ENCODE data around the gene HELQ.

HELQ gene

DNA sequence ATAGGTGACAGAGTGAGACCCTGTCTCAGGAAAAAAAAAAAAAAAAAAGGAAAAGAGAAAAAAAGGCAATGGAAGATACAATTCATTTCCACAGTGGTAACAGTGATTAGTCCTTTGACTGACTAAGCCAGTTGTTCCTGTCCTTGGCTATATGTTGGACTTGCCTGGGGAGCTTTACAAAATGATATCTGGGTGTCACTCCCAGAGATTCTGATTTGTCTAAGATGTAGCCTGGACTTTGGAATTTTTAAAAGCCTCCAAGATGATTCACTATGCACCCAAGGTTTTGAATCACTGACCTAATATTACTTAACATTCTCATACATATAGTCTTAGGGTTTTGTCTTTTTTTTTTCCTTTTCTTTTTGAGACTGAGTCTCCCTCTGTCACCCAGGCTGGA is 16.9 kb downstream of the HELQ start:
- DNase-seq, result no peak

DNA sequence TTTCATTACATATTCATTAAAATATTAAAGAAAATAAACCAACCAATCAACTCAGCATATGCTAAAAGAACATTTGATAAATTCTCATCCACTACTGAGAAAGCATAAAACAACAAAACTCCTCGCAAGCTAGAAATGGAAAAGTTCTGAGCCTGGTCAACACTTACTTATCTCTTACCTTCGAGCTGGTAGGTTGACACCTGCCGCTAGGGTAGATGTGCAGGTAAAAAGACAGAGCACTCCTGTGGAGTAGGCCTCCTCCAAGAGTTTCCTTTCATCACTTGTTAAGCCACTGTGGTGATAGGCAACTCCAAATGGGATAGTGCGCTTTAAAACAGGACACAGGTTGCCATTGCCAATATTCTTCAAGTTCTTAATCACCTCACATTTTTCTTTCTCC is 18.9 kb downstream of the HELQ start:
- no peak for DNase-seq

DNA sequence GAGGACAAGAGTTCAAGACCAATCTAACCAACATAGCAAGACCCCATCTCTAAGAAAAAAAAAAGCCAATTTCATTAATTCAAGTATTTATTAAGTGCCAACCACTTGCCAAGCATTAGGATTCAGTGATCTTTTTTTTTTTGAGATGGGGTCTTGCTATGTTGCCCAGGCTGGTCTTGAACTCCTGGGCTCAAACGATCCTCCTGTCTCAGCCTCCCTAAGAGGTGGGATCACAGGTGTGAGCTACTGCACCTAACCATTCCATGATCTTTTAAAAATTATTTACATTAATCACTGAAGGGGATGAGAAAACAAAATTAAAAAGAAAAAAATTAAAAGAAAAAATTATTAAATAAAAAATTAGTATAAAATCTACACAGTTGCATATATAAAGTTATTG is 24.4 kb downstream of the HELQ start:
- no peak for DNase-seq

DNA sequence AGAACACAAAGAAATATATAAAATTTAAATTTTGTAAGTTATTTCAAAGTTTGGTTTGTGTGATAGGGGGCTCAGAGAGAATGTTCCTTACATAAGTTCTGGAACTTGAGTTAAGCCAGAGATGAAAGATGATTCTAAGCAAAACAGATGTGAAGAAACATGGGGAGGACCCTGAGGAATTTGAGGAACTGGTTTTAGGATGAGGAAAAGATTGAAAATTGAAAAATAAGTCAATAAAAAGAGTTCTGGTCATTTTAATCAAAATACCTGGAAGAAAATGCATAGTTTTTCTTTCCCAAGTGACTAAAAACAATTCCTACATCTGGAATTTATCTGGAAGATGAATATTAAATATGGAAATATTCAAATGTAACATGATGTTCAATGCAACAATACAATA is 37.4 kb downstream of the HELQ start:
- DNase-seq, result no peak

DNA sequence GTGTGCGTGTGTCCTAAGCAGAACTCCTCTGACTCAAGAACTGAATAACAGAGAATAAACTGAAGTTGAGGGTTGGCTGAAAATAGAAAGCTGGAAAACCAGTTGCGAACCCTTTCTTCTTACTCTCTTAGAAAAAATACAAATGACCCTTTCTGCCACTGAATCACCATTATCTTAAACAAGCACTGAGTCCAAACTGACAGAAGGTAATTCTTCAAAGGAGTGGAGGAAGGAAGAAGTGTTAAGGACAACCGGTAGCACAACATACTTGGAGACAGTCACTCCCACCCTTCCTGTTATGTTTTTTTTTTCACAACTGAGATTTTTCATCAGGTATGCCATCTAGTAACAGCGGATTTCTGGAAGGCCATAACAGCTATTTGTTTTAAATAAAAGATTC is 38.1 kb downstream of the HELQ start:
- DNase-seq, result no peak

DNA sequence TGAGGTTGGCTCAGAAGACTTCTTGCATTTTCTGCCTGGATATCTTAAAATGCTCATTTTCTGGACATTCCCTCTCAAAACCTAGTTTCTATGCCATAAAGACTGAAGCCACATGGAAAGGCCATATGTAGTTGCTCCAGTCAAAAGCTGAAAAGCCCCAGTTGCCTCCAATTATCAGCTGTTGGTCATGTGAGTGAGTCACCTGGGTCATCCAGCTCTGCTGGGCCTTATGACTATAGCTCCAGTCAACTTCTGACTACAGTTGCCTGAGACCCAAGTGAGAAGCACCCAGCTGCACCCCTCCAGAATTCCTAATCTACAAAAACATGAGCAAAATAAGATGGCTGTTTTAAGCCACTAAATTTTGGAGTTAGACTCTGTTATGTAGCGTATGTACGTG is 41.9 kb downstream of the HELQ start:
- no peak for DNase-seq

DNA sequence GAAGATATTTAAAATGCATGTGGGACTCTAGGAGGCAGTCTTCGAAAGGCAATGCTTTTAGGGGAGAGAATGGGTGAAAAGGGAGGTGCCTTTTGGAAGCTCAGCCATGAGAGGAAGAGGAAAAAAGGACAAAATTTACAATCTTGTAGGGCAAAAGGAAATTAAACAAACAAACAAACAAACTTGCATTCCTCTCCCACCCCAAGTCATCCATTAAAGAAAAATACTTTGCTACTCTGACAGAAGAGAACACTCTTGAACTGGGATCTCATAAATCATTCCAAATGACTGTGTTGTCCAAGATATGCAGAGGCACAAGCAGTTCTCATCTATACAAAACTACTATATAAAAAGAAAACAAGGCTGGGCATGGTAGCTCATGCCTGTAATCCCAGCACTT is 46.7 kb downstream of the HELQ start:
- DNase-seq, result no peak

DNA sequence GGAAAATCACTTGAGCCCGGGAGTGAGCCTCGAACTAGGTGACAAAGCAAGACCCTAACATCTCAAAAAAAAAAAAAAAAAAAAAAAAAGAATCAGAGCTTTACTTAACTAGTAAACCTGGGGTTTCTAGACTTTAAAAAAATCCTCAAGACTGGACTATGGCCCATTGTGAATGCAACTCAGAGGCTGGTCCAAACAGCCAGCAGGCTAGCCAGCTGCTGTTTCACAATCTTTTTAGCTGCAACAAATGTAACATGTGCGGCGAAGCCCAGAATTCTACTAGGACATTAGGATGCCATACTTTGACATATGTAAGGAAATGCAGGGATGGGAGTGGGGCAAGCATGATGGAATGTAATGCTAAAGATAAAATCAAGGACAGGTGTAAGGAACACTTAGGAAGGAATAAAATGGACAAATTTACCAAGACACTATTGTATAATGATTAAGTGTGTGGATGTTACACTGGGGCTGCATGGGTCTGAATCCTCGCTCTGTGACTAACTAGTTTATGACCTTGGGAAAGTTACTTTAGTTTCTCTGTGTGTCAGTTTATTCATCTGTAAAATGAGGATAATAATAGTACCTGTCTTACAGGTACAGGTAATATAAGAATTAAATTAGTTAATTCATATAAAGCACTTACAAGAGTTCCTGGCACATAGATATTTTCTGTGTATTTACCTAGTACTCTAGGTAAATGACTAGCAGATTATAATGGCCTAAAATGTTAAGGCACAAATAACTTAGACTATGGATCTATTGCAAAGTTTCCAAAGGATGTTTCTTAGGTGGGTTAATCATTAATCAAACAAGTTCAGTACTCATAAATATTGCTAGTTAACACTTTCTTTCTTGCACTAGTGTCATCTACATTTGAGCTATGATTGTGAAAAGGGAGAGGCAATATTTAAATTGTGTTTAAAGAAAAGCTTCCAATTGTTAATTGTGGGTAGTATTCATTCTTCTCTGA is 49.5 kb downstream of the HELQ start:
- no peak for DNase-seq

DNA sequence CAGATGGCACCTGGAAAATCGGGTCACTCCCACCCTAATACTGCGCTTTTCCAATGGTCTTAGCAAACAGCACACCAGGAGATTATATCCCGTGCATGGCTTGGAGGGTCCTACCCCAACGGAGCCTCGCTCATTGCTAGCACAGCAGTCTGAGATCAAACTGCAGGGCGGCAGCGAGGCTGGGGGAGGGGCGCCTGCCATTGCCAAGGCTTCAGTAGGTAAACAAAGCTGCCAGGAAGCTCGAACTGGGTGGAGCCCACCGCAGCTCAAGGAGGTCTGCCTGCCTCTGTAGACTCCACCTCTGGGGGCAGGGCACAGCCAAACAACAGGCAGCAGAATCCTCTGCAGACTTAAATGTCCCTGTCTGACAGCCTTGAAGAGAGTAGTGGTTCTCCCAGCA is 57.5 kb downstream of the HELQ start:
- DNase-seq, result peak; percentile 28

DNA sequence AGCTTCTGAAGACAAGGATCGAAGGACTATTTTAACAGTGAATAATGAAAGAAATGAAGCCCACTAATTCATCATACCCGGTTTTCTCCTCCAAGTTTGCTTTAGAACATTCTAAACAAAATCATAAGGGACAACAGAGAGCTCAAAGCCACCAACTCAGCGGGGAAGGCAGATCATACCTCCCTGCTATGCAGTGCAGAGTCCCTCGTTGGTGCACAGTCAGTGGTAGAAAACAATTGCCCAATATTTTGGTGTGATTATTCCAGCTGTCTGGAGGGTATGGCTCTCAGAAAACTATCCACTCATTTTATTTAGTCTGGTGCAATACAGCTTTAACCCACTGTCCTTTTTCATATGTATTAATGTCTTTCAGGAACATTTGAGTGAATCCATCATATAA is 61.7 kb downstream of the HELQ start:
- DNase-seq, result no peak

DNA sequence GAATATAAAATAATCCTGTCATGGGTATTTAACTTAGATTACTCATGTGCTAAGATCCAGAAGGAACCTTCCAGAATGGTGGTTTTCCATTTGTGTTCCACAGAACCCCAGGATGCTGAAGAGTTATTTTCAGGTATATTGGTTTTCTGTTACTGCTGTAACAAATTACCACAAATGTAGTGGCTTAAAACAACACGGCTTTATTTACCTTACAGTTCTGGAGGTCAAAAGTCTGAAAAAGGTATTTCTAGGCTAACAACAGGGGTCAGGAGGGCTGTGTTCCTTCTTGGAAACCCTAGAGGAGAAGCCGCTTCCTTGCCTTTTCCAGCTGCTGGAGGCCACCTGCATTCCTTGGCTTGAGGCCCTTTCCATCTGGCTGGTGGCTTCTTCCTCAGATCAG is 63.1 kb downstream of the HELQ start:
- DNase-seq, result no peak

DNA sequence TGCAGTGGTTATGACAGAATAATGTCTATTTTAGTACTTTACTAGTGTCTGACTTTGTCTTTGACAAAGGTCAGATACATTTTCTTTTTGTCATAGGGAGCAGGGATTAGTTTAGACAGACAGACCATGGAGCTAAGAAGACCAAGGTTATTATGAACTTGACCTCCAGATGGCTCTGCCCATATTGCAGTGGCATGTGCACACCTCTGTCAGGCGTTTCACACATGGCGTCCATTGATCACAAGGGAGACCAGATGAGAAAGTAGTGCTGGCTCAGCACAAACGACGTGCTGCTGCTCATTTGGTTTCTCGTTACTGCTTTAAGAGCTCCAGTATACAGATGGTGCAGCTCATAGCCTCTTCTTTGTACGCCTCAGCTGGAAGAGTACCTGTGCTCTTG is 64.7 kb downstream of the HELQ start:
- no peak for DNase-seq

DNA sequence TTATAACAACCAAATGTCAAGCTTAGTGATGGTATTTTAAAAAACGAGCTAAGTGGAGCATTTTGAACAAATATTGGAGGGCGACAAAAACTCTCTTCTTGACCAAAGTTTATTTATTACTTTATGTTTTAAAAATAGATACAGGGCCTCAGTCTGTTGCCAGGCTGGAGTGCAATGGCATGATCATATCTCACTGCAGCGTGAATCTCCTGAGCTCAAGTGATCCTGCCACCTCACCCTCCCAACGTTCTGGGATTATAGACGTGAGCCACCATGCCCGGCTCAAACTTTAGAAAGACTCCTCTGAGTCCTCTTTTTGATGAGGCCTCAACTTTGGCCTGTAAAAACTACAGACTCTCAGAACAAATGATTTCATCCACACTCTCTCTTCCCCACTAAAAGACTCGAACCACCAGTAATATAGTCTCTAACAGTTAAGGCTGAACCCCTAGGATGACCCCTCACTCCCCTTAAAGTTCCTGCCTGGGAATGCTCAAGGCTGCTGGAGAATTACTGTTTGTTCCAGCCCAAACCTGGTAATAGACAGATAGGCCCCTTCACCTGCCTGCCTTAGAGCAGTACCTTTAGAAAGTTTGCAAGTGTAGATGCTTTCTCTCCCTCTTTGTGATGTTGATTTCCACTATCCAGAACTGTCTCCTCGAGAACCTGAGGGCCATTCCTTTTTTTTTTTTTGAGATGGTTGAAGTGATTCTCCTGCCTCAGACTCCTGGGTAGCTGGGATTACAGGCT is 65.7 kb downstream of the HELQ start:
- DNase-seq, result no peak

DNA sequence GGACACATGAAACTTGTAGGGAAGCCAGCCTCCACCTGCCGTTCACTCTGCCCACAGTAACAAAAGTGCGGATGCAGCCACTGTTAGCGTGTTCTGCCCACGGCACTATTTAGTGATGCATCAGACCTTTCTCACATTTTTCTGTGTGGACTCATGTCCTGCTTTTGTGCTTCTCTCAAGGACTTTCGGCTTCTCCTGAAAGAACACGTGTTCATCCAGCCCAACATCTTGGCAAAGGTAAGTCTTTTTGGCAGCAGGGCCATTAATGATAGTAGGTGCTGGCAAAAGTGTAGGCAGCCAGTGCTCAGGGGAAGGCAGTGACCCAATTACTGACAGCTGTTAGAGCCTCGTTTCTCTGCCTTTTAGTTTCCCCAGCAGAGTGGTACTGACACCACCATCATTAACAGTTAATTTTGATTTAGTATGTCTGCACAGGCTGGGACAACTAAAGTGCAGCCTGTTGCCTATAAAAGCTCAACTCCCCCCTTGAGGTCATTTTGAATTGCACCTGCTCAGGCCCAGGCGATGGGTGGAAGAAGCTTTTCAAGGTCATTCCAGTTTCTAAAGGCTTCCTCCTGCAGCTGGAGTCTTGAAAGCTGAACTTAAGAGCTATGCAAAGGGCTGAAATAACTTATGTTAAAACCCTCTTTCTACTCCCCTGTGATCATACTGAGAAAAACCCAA is 66.4 kb downstream of the HELQ start:
- DNase-seq, result no peak

DNA sequence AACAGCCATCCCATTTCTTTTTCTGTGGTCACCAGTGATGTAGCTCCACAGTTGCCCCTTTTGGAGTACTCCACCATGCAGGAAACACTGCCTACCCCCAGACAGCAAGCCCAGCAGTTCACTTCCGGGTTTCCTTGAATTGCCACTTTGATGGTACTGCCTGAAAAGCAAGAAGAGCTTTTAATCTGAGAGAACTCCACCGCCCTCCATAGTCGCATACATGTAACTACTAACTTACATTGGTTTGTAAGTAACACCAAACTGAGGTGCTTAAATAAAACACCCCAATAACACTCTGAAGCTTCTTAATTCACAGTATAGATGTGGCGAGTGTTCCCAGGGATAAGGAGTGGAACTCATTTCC is 67.3 kb downstream of the HELQ start:
- peak; percentile 53 for DNase-seq

DNA sequence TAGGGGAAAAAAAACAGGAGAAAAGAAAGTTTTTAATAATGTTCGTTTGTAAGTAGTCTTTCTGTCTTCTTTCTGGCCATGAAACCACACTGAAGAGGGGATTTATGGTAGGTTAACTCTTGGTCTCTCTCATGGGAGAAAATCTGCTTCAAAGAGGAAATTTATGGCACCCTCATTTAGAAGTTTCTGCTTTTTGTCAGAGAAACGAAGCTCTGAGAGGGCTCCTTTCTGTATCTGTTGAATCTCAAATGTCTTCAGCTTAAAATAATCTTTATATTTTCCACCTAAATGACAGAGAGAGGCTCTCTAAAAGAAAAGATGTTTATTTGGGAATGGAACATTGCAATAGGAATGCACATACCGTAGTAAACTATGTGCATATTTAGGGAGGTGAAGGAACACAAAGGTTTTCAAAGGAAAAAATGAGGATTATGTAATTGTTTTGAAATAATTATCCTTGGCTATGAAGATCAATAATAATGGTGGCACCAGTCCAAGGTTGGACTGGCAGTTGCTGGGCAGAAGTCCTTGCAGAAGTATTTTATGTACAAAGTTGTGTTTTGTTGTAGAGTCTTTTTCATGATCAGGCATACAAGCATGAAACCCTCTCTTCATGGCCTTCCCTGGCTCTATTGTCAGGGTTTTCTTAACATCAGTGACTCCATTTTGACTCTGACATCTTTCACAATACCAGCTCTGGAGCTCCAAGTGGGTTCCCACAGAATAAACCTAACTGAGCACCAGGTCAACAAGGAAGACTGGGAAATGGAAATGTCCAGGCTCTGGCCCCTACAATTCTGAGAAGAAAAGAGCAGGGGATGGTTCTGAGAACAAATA is 67.9 kb downstream of the HELQ start:
- DNase-seq, result no peak

DNA sequence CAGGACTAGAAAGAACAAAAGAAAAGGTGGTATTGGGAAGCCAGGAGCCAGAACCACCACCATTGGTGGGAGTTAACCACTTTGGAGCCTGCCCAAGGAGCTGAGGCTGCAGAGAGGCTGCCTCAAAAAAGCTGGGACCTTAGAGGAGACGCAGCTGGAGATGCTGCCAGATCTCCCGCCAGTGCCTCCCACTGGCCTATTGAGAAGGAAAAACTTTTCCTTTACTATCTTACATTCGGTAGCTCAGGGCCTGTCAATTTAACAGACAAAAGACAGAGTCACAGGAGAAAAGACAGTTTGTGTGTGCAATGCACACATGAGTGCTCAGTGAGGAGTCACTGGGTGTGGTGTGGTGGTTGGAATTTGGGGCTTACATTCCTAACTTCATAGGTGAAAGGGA is 68.6 kb downstream of the HELQ start:
- no peak for DNase-seq

DNA sequence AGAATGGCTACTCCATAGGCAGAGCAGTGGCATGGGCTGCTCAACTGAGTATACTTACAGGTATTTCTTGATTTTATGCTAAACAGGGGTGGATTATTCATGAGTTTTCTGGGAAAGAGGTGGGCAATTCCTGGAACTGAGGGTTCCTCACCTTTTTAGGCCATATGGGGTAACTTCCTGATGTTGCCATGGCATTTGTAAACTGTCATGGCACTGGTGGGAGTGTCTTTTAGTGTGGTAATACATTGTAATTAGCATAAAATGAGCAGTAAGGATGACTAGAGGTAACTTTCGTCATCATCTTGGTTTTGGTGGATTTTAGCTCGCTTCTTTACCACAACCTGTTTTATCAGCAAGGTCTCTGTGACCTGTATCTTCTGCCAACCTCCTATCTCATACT is 72.8 kb downstream of the HELQ start:
- peak; percentile 6 for DNase-seq

DNA sequence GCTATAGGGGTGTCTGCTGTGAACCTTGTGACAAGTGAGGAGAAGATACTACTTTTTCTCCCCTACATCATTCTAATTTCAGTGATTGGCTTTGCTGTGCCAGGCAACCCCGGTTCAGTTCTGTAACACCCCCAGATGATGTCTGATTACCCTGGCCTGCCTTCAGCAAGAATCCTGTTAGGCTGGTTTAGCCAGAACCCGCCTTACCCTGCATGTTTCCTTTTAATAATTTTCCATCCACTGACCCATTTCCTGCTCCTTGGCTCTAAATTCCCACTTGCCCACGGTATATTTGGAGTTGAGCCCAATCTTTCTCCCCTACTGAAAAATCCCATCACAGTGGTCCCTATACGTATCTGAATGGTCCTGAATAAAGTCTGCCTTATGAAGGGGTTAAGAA is 74.5 kb downstream of the HELQ start:
- DNase-seq, result no peak

DNA sequence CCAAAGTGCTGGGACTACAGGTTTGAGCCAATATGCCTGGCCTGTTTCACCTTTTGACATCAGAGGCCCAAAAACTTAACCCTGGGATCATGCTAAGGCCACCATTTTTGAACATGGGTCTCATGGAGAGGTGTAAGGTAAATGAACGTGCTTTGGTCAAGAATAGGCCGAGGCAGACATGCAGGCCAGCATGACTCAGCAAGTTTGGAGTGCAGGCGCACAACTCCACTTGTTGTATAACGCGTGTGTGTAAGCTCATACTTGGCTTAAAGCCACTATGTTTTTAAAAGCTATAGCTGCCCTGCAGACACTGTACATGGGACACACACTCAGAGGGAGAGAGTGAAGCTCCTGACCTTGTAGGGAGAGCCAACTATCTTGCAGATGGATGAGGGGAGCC is 77.2 kb downstream of the HELQ start:
- peak; percentile 29 for DNase-seq

DNA sequence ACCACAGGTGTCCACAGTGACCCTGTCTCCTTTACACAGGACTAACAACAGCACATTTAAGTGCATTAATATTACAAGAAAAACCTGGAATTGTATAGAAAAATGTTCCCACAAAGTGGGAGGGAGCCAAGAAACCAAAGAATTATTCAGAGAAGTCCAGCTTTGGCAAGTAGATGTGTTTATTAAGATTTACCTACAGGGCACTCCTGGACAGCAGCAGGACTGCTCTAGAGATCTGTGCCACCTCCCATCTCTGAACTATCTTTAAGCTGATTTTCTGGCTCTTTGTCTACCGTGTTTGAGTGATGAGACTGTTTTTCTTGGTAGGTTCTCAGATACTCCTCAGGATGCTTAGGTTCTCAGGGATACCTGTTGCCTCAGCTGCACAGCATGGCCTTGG is 82.7 kb downstream of the HELQ start:
- no peak for DNase-seq

DNA sequence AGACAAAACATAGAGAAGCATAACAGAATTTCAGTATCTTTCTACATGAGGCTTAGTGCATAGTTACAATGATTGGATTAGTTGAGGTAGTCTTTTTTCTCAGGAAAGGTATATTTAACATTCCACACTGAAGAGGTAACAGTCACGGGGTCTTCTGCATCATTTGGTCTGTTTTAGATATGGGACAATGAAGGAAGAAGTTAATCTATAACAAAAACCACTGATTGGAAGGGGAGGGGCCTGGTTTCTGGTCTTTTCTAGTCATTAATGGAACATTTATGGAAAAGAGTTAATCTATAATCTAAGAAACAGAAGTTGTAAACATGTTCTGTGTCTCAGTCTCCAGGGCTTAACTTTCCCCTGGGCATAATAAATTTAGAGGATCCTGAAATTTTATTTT is 83.7 kb downstream of the HELQ start:
- no peak for DNase-seq

DNA sequence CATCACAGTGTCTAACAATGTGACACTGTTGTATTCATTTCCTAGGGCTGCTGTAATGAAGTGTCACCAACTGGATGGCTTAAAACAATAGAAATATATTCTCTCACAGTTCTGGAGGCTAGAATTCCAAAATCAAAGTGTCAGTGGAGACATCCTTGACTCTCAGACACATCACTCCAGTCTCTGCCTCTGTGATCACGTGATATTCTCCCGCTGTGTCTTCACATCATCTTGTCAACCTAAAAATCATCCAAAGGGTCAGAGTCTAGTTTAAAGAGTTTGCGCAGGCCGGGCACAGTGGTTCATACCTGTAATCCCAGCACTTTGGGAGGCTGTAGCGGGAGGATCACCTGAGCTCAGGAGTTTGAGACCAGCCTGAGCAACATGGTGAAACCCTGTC is 84.4 kb downstream of the HELQ start:
- DNase-seq, result no peak
